ENCODE measurements around the gene MT4.

Gene MT4

DNA sequence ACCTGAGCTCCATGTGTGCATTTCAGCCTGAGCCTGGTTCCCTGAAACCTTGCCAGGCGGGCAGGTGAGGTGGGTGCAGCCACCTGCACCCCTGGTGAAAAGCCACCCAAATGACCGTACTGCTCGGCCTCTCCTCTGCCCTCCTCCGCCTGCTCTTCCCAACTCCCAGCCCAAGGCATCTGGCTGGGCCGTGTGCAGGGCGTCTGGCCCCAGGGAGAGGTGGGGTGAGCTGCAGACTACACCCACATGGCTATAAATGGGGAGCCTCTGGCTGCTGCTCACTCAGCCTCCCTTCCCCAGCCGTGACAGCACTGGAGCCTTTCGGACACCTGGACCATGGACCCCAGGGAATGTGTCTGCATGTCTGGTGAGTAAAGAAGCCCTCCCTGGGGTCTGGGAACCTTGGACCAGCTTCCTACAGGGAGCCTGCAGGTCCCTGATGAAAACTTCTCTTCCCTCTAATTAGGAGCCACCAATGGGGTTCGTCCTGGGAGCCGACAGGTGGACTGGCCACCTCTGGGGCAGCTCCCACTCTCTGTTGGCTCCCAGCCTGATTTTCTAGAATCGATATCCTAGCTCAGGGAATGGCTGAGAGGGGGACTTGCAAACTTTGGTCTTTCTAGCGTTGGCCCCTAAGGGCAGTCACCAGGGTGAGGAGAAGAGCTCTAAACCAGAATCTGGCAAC, at the start of gene MT4:
TSS of gene MT4 (plus strand) at position 281 of the 685 bp plus-strand sequence. CDS start at position 337, 56 bp downstream.
- DNase-seq = no peak

DNA sequence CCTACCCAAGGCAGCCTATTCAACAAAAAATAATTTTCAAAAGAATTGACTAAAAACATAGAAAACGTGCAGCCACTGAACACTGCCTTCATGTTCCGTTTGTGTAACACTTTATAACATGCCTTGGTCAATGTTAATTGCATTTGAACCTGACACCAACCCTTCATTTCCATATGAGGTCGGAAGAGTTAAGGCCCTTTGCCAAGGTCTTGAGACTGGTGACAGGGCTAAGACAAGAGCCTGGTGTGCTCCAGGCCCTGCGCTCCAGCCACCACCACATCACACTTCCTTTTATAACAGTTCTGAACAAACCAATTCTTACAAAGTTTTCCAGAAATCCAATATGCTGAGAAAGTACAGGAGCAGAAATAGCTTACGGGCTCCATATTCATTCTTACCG, 49.2 kb upstream of the MT4 start:
- no peak for DNase-seq

DNA sequence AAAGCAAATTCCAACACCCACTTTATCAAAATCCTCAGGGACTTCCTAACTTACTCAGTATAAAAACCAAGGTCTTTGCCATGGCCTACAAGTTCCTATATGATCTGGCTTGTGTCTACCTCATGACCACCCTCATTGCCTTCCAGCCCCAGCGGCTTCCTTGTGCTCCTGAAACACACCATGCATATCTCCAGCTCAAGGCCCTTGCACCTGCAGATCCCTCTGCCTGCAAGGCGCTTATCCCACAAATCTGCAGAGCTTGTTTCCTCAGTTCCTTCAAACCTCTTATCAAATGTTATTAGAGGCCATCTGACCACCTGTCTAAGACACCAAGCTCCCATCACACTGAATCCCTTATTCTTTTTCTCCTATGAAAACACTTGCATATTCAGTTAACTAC, 47.7 kb upstream of the MT4 start:
- DNase-seq = no peak

DNA sequence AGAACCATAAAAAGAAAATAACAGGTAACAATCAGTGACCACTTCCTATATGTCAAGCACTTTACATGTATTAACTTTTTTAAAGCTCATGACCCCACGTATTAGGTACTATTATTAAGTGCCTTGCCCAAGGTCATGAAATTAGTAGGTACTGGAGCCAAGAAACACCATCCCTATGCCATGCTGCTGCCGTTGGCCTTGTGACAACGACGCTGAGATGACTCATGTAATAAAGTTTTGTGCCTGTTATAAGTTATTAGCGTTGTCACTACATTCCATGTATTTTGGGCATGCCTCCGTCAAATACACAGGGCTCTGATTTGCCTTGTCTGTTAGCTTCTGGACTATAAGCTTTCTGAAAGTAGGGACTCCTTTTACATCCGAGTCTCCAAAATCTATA, 46.4 kb upstream of the MT4 start:
- no peak for DNase-seq

DNA sequence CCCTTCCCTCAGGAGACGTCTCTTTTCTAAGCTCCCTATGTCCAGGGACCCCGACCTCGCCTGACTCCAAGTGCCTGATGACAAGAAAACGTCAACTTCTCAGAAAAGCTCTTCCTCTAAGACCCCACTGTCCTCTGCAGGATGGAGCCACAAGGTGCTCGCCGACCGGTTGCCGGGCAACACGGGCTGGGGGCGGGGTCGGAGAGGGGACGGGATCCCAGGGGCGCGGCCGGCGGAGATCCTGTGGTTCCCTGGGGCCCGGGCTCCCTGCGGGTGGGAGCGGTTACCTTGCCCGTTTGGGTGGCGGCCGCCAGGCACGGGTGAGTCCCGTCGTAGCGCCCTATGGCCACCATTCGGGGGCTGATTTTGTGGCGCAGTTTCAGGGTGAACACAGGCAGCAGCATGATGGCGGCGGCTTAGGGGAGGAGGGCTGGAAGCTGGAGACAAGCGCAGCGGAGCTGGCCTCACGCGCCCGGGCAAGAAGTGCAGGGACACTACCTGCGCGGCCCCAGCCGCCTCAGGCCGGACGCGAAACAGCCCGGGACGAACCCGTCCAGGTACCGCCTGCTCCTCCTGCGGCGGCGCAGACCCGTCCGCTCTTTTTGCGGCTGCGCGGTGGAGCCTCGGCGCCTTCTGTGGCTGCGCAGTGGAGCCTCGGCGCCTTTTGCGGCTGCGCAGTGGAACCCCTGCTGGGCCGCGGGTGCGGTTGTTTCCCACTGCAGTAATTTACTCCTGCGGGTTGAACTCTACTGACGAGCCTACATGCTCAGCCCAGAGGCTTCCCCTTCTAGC, 45.2 kb upstream of the MT4 start, which contains the start of gene BBS2:
TSS of gene BBS2 (minus strand) at position 566 of the 792 bp plus-strand sequence. CDS start at position 404, 162 bp downstream.
- DNase-seq = peak; percentile 94

DNA sequence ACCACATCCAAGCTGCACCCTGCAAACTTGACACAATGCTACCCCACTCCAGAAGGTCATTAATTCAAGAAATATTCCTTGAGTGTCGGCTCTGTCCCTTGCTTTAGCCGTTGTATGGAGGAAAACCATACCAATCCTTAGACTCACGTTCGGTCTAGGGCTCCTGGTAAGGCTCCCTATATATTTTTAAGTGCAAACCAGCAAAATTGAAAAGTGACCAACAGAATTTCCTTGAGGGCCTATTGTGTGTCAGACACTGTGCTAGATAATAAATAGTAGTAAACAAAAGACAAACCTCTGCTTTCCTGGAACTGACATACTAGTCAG, 44.7 kb upstream of the MT4 start:
- no peak for DNase-seq

DNA sequence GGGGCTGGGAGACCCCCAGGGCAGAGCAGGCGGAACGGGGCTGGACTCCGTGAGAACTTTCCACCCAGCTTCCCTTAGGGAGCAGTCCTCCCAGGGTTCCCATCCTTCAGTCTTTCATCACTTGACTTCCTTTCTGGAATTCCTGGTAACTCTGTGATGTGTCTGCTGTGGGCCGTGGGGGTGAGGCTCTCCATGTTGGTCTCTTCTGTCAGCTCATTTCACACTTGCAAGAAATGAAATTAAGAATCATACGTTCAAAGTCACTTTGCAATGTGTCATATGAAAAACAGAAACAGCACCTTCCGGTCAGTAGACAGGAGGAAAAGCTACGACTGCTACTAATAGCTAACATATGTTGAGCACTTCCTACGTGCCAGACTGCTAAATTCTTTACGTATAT, 39.6 kb upstream of the MT4 start:
- DNase-seq = no peak

DNA sequence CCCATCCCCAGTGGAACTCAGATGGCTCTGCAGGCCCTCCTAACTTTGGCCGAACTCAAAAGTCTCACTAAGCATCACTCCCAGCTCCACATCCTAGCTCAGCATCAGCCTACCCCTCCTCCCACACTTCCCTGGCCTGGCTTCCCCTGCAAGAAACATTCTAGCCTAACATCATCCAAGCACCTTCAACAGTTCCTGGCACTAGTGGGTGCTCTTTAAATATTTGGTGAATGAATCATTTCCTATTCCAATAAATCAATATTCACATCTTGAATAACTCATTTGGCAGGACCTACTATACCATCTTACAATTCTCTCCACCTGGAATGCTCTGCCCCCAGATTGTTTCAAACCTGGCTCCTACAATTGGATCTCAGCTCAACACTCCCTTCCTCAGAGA, 34.0 kb upstream of the MT4 start:
- DNase-seq = no peak

DNA sequence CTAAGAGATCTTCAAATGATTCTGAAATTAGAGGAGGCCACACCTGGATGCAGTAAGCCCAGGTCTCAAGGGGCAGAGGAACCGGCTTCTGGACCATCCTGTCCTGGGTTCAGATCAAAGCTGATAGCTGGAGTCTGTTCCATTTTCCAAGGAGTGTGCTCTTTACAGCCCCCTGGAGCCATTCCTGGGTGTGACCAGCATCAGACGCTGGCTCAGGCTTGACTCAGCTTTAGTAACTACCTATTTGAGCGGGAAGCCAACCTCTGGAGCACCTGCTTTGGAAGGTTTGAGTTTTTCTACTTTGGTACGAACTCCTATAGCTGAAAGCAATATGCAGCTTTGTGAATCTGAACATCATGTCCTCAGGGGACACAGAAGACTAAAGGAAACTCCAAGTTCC, 32.2 kb upstream of the MT4 start:
- no peak for DNase-seq

DNA sequence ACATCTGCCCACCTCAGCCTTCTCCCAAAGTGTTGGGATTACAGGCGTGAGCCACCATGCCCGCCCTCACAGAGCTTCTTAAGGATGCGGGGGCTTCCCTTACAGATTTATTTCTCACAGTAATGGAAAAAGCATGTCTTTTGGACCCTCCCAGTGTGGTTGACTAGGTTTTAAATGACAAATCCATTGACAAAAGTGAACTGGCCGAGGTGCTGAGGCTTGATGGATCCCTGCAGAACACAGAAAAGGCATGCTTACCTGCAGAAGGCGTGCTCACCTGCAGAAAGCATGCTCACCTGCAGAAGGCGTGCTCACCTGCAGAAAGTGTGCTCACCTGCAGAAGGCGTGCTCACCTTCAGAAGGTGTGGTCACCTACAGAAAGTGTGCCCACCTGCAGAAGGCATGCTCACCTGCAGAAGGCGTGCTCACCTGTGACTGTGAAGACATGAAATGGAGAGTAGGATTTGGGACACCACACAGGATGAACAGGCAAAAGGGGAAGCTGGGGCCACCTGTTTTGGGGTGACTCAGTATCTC, 30.0 kb upstream of the MT4 start:
- no peak for DNase-seq

DNA sequence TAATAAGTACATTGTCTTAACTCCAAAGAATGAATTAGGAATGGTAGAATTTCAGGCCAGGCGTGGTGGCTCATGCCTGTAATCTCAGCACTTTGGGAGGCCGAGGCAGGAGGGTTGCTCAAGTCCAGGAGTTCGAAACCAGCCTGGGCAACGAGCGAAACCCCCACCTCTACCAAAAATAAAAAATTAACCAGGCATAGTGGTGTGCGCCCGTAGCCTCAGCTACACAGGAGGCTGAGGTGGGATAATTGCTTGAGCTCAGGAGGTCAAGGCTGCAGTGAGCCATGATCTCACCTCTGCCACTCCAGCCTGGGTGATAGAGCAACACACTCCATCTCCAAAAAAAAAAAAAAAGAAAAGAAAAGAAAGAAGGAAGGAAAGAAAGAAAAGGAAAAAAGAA, 26.5 kb upstream of the MT4 start:
- no peak for DNase-seq

DNA sequence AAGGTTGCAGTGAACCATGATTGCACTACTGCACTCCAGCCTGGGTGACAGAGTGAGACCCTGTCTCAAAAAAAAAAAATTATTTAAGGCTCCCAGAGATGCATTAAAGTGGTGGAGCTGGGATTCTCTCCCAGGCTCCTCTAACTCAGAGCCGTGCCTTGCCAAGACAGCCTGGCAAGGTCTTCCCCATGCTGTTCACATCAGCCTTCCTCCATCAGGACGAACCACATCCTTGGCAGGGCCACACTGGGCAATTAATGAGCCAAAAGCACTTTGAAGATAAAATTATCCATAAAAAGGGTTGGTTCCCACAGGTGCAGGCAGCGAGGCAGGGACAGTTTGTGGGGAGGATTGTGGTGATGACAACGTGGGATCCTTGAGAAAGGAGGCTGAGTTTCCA, 25.2 kb upstream of the MT4 start:
- DNase-seq = no peak

DNA sequence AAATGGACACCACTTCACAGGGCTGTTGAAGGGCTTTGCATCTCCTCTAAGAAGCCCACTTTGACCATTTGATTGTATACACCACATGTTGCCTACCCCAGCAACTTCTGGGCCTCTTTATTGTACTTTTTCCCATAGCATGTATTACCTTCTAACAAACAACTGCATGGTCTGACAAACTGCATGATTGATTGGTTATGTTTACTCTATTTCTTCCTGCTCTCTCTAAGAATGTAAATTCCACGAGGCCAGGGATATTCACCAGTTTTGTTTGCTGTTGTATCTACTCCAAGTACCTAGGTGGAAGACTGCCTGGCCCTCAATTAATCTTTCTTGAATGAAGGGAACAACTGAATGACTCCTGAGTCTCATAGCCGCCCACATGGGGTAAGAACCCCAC, 22.8 kb upstream of the MT4 start:
- DNase-seq = no peak

DNA sequence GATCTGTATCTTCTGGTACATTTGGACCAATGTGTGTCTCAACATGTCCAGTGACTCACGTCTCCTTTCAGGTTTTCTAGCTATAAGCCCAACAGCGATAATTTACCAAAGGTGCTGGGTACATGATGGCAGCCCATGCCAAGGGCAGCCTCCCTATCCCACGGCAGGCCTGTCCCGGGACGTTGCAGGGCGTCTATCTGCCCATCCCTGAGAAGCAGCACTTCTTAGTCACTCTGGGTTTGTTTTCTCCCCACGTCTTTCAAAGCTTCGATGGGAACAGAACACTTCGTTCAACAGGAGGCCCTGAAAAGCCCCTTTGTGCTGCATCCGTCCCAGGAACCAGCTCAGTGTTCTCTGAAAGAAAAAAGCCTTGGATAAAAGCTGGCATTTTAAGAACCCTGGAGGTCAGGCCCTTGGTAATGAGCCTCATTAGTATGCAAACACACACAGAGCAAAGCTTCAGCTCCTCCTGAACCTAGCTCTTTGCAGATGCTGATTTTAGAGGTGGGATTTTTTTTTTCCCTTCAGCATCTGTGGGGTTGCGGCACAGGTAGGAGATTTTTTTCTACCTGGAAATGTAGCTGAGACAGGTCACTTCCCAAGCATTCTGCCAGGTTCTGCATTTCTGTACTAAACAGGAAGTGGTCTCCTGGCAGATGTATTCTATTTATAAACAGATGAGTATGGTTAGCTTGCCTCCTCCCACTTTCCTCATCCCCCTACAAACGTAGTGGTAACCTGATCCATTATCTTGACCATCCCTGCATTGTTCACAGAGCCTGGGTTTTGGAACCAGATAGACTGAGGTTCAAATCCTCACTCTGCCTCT, 17.5 kb upstream of the MT4 start:
- DNase-seq = no peak

DNA sequence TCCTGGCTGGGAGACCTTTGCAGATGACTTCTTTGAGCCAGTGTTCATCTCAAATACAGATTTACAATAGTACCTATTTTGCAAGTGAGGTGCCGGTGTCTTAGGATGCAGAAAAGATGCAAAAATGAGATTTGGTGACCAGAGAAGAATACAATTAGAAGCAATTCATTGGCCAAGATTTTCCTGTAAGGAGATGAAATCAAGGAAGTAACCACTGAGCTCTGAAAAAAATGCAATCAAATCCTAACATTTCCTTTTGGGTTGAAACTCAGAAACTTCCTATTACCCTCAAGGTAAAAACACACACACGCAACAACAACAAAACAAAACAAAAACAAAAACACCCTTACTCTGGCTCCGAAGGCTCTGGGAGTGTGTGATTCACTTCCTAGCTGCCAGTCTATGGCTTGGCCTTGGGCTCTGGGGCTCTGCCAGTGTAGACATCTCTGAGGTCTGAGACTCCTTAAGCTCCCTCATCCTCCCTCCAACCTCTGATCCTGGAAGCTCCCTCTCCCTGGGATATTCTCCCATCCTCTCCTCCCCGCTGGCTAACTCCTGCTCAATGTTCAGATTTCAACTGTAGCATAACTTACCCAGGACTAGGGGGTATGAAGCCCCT, 16.8 kb upstream of the MT4 start:
- no peak for DNase-seq

DNA sequence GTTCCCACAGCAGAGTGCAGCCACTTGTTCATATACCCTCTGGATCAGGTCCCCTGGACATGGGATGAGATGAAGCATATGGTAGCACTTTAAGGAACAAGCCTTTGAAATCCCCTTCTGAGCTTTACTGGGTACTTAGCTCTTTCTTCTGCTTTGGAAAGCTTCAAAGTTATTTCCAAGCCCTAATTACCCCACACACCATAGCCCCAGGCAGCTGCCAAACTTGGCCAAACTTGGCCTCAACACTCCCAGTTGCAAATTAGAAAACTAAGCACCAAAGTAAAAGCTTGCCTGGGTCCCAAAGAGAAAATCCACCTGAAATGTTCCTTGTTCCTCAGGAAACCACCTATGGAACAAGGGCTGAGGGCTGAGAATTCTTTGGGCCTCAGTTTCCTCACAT, 15.7 kb upstream of the MT4 start:
- DNase-seq = no peak

DNA sequence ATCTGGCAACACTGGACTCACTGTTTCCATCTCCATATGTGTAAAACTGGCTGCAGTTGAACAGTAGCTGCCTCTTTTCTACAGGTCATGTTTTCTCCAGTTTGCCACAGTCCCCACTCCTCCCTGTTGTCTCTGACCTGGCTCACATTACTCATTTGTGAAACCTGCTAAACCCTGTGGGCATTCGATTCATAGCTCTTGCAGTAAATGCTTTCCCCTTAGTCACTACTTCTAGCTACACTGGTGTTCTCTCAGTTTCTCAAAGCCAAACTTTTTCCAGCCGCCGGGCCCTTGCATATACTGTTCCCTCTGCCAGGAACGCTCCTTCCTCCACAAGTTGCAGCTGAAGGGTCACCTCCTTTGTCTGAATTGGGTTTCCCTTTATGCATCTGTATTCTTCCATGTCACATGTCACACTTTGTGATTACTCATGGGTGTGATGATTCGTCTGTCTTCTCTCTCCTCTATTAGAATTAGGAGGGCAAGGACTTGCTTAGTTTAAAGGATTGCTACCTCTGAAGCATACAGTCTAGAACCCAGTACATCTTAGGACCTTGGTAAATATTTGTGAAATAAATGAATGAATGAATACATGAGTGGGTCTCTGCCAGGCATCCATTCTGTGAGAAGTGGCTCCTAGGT, 15.0 kb upstream of the MT4 start:
- DNase-seq = no peak

DNA sequence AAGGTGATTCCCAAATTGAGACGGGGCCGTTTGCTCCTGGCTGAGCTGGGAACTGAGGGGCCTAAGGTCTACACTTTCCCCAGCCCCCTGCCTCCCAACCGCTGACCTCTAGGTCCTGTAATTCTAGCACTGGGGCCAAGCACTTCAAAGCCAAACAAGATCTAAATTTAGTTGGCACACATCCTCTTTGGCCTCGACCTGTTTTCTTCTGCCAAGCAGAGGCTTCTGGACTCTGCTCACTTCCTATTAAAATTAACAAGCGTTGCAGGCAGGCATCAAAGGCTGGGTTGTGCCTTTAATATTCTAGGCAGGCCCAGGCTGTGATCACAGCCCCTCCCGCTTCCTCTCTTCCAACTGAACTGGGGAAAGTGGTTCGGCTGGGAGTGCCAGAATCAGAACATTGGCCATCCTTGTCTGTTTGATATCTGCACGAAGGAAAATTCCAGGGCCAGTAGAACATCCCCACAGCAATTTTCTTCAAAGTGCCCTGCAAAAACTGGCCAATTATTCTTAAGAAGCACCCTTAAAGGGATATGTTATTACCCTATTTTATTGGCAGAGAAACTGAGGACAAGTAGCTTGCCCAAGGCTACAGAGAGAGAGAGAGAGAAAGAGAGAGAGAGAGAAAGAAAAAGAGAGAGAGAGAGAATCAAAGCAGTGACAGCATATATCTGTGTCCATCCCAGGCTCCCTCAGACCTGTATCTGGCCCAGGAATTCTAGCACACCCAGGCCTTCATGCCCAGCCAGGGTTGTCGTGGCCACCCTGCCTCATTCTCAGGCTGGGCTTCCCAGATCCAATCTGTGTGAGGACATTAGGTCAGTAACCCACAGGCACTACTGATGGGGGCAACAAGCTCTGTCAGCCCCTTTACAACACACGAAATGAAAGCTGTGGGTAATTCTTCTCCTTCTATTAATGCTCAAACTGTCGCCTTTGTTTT, 12.8 kb upstream of the MT4 start:
- DNase-seq = no peak

DNA sequence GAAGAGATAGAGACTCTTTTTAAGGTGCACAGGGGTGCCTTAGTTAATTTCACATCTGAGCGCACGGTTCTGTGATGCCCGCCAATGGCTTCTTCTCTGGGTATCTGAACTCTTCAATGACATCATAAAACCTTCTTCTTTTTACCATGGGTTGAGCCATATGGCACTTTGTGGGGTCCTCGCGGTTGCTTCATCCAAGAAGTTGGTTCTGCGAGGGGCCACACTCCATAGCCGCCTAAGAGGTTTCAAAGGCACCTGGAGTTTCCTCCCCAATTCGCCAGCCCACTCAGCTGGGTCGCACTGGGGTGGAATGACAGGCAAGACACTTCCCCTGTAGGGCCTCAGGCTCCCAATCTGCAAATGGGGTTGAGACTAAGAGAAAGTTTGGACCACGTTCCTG, 10.4 kb upstream of the MT4 start:
- no peak for DNase-seq

DNA sequence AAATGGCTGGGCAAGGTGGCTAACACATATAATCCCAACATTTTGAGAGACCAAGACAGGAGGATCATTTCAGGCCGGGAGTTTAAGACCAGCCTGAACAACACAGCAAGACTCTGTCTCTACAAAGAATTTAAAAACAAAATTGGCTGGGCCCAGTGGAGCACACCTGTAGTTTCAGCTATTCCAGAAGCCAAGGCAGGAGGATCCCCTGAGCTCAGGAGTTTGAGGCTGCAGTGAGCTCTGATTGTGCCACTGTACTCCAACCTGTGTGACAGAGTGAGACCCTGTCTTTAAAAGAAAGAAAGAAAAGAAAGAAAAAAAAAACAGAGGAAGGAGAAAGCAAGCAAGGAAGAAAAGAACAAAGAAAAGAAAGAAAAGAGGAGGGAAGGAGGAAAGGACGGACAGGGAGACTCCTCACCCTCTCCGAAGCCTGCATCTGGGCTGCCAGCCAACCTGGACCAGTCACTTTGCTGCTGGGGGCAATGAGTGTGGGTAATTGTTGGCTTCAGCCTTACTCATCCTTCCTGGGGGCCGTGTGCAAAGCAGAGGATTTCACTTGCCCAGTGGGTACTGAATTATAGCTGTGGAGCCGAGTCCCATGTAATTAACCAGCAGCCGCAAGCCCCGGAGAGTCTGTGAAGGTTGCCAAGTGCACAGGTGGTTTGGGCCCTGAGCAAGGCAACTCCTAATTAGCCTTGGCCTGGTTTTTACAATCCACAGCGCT, 6.7 kb upstream of the MT4 start:
- DNase-seq = no peak

DNA sequence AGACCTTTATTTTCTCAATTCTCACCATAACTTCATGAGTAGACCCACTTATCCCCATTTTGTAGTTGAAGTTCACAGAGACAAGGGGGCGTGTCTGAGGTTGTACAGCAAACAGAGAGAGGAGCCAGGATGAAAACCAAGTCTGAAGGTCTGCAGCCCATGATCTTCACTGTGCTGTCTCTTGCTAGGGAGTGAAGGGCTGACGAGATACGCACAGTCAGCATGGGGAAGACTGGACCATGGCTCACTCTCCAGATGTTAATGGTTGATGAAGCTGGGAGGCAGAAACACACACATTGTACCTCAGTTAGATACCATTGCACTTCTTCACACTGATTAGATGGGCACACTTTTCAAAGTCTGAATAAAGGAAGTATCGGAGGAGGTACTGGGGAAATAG, 5.8 kb upstream of the MT4 start:
- no peak for DNase-seq

All from stimulated activated CD4-positive, alpha-beta T cell treated with anti-CD3 and anti-CD28 coated beads, Interleukin-4, amount 100 ng/mL, for 1 hour (primary cell).